Prostate gland (tissue), 1 donor: ENCODE data around the gene PPP2R5C.

Experiments
- POLR2A ChIP-seq: fragments of 450-650 bp; IDR thresholded peaks from one replicate; pipeline ENCODE4 v1.6.1; 2016; ENCODE audit warnings: antibody characterized with exemption, mild to moderate bottlenecking
- POLR2AphosphoS5 ChIP-seq: sonication (generic); formaldehyde crosslinking; IDR thresholded peaks from one replicate; pipeline ENCODE4 v1.6.1; 2017; ENCODE audit warnings: antibody characterized with exemption

GRCh38 chr14:101922866-101923265 lies 161.4 kb downstream of the PPP2R5C start:
- TF ChIP-seq POLR2A (no peak), POLR2AphosphoS5 (no peak)
